ENCODE results near the gene COMT. TPM values are rescaled to one million over a fixed set of nuclear protein-coding genes. Genes with fewer than 3 reads are reported as not detected.

COMT gene
- total and polyA plus RNA-seq, 9 of the 15 experiments (the other 6 are each of a cell fraction or from before 2014, with no cell fraction given): 12.5 to 351 (median 155) TPM

GRCh38 chr22:19896665-19897355 lies 44.8 kb upstream of the COMT start (continued):
- TF ChIP-seq PHF21A (IDR thresholded peaks at IDR 0.05; ENCODE audit: borderline replicate concordance, low read depth) (no peak), THRB (CRISPR knock-in tag; conservative IDR thresholded peaks at IDR 0.05) (peak; percentile 56; the same call in 1 of the 2 replicates), NR1H2 (CRISPR knock-in tag; IDR thresholded peaks at IDR 0.05) (no peak), HDAC6 (IDR thresholded peaks at IDR 0.05; ENCODE audit: low read depth, low read length) (0 out of 2 replicates have a peak, but pooled peaks have one; percentile 40), ZNF57 (CRISPR knock-in tag; IDR thresholded peaks at IDR 0.05) (0 out of 2 replicates have a peak, but pooled peaks have one; percentile 10), RBM25 (IDR thresholded peaks at IDR 0.05; ENCODE audit: low read depth, low read length, severe bottlenecking) (no peak), OTX1 (CRISPR knock-in tag; IDR thresholded peaks at IDR 0.05) (no peak), ZNF436 (CRISPR knock-in tag; IDR thresholded peaks at IDR 0.05) (0 out of 2 replicates have a peak, but pooled peaks have one; percentile 17), ZSCAN29 (IDR thresholded peaks at IDR 0.05) (no peak), BHLHE40 (IDR thresholded peaks at IDR 0.05; ENCODE audit: low read length) (peak; percentile 55; the same call in 1 of the 2 replicates), ETS1 (conservative IDR thresholded peaks at IDR 0.05; ENCODE audit: control insufficient read depth, low read depth, low read length) (peak; percentile 47; the same call in 1 of the 2 replicates), ETV5 (CRISPR knock-in tag; IDR thresholded peaks at IDR 0.05; ENCODE audit: low read depth) (no peak), YBX1 (IDR thresholded peaks at IDR 0.05) (no peak), ZNF217 (CRISPR knock-in tag; IDR thresholded peaks at IDR 0.05) (no peak), MBD2 (IDR thresholded peaks at IDR 0.05; ENCODE audit: borderline replicate concordance, low read depth) (0 out of 2 replicates have a peak, but pooled peaks have one; percentile 22), ZNF717 (CRISPR knock-in tag; IDR thresholded peaks at IDR 0.05) (0 out of 2 replicates have a peak, but pooled peaks have one; percentile 50), PML (IDR thresholded peaks at IDR 0.05; ENCODE audit: low read length) (no peak)
- TF ChIP-seq, protein P1, sequence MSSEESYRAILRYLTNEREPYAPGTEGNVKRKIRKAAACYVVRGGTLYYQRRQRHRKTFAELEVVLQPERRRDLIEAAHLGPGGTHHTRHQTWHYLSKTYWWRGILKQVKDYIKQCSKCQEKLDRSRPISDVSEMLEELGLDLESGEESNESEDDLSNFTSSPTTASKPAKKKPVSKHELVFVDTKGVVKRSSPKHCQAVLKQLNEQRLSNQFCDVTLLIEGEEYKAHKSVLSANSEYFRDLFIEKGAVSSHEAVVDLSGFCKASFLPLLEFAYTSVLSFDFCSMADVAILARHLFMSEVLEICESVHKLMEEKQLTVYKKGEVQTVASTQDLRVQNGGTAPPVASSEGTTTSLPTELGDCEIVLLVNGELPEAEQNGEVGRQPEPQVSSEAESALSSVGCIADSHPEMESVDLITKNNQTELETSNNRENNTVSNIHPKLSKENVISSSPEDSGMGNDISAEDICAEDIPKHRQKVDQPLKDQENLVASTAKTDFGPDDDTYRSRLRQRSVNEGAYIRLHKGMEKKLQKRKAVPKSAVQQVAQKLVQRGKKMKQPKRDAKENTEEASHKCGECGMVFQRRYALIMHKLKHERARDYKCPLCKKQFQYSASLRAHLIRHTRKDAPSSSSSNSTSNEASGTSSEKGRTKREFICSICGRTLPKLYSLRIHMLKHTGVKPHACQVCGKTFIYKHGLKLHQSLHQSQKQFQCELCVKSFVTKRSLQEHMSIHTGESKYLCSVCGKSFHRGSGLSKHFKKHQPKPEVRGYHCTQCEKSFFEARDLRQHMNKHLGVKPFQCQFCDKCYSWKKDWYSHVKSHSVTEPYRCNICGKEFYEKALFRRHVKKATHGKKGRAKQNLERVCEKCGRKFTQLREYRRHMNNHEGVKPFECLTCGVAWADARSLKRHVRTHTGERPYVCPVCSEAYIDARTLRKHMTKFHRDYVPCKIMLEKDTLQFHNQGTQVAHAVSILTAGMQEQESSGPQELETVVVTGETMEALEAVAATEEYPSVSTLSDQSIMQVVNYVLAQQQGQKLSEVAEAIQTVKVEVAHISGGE (CRISPR knock-in tag; IDR thresholded peaks at IDR 0.05): peak in 1 of 3 experiments; percentile 36; a peak in 1 of 6 replicates
- TF ChIP-seq, protein P2, sequence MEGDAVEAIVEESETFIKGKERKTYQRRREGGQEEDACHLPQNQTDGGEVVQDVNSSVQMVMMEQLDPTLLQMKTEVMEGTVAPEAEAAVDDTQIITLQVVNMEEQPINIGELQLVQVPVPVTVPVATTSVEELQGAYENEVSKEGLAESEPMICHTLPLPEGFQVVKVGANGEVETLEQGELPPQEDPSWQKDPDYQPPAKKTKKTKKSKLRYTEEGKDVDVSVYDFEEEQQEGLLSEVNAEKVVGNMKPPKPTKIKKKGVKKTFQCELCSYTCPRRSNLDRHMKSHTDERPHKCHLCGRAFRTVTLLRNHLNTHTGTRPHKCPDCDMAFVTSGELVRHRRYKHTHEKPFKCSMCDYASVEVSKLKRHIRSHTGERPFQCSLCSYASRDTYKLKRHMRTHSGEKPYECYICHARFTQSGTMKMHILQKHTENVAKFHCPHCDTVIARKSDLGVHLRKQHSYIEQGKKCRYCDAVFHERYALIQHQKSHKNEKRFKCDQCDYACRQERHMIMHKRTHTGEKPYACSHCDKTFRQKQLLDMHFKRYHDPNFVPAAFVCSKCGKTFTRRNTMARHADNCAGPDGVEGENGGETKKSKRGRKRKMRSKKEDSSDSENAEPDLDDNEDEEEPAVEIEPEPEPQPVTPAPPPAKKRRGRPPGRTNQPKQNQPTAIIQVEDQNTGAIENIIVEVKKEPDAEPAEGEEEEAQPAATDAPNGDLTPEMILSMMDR (IDR thresholded peaks at IDR 0.05 in 2 of 3, conservative IDR thresholded peaks at IDR 0.05 in 1 of 3; ENCODE audit: insufficient read depth in 2 of 3, low read depth in 1 of 3, low read length in 3 of 3): 0 out of 6 replicates have a peak, but pooled peaks of 1 of the 3 experiments have one; percentile 16
